Natural killer cell (primary cell): ENCODE measurements around the gene ZNF862. TPM values are rescaled to one million over a fixed set of nuclear protein-coding genes. Genes with fewer than 3 reads are reported as not detected.

Source experiments
- ATAC-seq, 3 donors: fragments of 150-1000 bp in 2 of 3; fragments of 200-7000 bp in 1 of 3; cut with Tn5 transposase; 1 replicate in 1 of 3; 2 replicates in 2 of 3; pipeline ENCODE4 v1.10.0; 2021; ENCODE audit warnings: mild to moderate bottlenecking in 2 of 3, moderate library complexity in 2 of 3
- DNase-seq, 2 donors: peaks; one replicate each; pipeline versions ENCODE4 v3.0.0 to v3.0.0-alpha.2; 2013 to 2021; ENCODE audit warnings: mixed read lengths in 1 of 2
- H3K27ac ChIP-seq: one replicate; pipeline ENCODE4 v1.5.1; 2013; ENCODE audit warnings: mild to moderate bottlenecking, low read length
- H3K27me3 ChIP-seq: one replicate; pipeline ENCODE4 v1.6.1; 2013; ENCODE audit warnings: low read length; ENCODE audit not compliant: control insufficient read depth, insufficient read depth
- H3K36me3 ChIP-seq: one replicate; pipeline ENCODE4 v1.6.1; 2013; ENCODE audit warnings: low read length; ENCODE audit not compliant: control insufficient read depth, insufficient read depth
- H3K4me1 ChIP-seq: one replicate; pipeline ENCODE4 v1.6.1; 2013; ENCODE audit warnings: low read length; ENCODE audit not compliant: control insufficient read depth, insufficient read depth
- H3K4me3 ChIP-seq: one replicate; pipeline ENCODE4 v1.5.1; 2013; ENCODE audit warnings: low read length
- H3K9me3 ChIP-seq: one replicate; pipeline ENCODE4 v1.6.1; 2013; ENCODE audit warnings: low read length; ENCODE audit not compliant: control insufficient read depth, insufficient read depth
- H3K27ac Mint-ChIP-seq, 2 donors: one replicate each; pipeline ENCODE4 v1.8.0; 2022; ENCODE audit warnings: mild to moderate bottlenecking in 2 of 2, mixed read lengths in 2 of 2, moderate library complexity in 1 of 2
- H3K27me3 Mint-ChIP-seq, 2 donors: one replicate each; pipeline ENCODE4 v1.8.0; 2022; ENCODE audit warnings: low read depth in 2 of 2, mixed read lengths in 2 of 2
- H3K36me3 Mint-ChIP-seq: one replicate; pipeline ENCODE4 v1.8.0; 2022; ENCODE audit warnings: mixed read lengths
- H3K4me1 Mint-ChIP-seq, 2 donors: one replicate each; pipeline ENCODE4 v1.8.0; 2022; ENCODE audit warnings: mixed read lengths in 2 of 2
- H3K4me3 Mint-ChIP-seq: one replicate; pipeline ENCODE4 v1.8.0; 2022; ENCODE audit warnings: mild to moderate bottlenecking, moderate library complexity, mixed read lengths
- H3K9me3 Mint-ChIP-seq, 2 donors: one replicate each; pipeline ENCODE4 v1.8.0; 2022; ENCODE audit warnings: mixed read lengths in 2 of 2
- CTCF ChIP-seq: fragments of 200-600 bp; IDR thresholded peaks from one replicate; pipeline ENCODE4 v1.8.0; 2022; ENCODE audit warnings: antibody characterized with exemption
- WGBS: methylation state at CpG from one replicate; pipeline ENCODE4 v1.1.7; 2013; ENCODE audit warnings: missing lambda C conversion rate; ENCODE audit not compliant: insufficient coverage; 5-methylcytosine and 5-hydroxymethylcytosine counted together
- intact Hi-C: fragments of 100-400 bp; cut with micrococcal nuclease; formaldehyde crosslinking; loops from one replicate; pipeline ENCODE4 v1.14.2; 2022
- total RNA-seq, 4 donors: library from RNA; stranded (reverse); fragments of 120-200 nt in 1 of 4; gene quantifications; one replicate each; pipeline versions ENCODE4 v1.2.3 to v1.2.4, GENCODE V29; 2013 to 2022

ZNF862 gene
- total RNA-seq, 3 donors from 2014 or later (not counting 1 experiment from before 2014, with no cell fraction given): 21.4 to 28.9 (median 21.7) TPM

GRCh38 chr7:149864751-149865150 lies 26.6 kb downstream of the ZNF862 start:
- peak overlapping the region; percentile 66 for H3K27ac ChIP-seq
- no peaks in the 10 kb centered on the region for H3K9me3 ChIP-seq
- Mint-ChIP-seq H3K4me3 (no peak overlapping the region), H3K27me3 (no peaks in the 10 kb centered on the region), H3K4me1 (peaks cover 17 to 23% of the 10 kb centered on the region in 2 donors), H3K9me3 (no peaks in the 10 kb centered on the region), H3K36me3 (no peaks in the 10 kb centered on the region), H3K27ac (peak overlapping the region in 1 of 2 donors; percentile 48)
- 91% methylated on average over 12 of the region's 12 CpGs for WGBS
- TF ChIP-seq CTCF: no peak
- no peak overlapping the region for H3K4me3 ChIP-seq
- intact Hi-C loops: no loop called here
- H3K27me3 ChIP-seq: no peaks in the 10 kb centered on the region
- peaks cover 7% of the 10 kb centered on the region for H3K36me3 ChIP-seq
- ATAC-seq: no peak
- H3K4me1 ChIP-seq: peaks cover 72% of the 10 kb centered on the region
- no peak for DNase-seq

GRCh38 chr7:149865437-149865836 lies 27.3 kb downstream of the ZNF862 start:
- Mint-ChIP-seq H3K36me3 (no peaks in the 10 kb centered on the region), H3K27ac (peak overlapping the region; percentile 11 to 63), H3K4me3 (no peak overlapping the region), H3K4me1 (peaks cover 24 to 30% of the 10 kb centered on the region in 2 donors), H3K27me3 (no peaks in the 10 kb centered on the region), H3K9me3 (no peaks in the 10 kb centered on the region)
- Histone ChIP-seq H3K36me3 (peaks cover 5% of the 10 kb centered on the region), H3K4me3 (no peak overlapping the region), H3K9me3 (no peaks in the 10 kb centered on the region), H3K27ac (peak overlapping the region; percentile 66), H3K27me3 (no peaks in the 10 kb centered on the region), H3K4me1 (peaks cover 78% of the 10 kb centered on the region)
- intact Hi-C loops: no loop called here
- 17% methylated on average over 7 of the region's 7 CpGs for WGBS
- ATAC-seq (peak; percentile 58 to 66 (median 59)), DNase-seq (peak in 1 of 2 donors; percentile 84)
- TF ChIP-seq CTCF: no peak

GRCh38 chr7:149866139-149866778 lies 28.1 kb downstream of the ZNF862 start:
- Histone ChIP-seq H3K4me1 (peaks cover 80% of the 10 kb centered on the region), H3K27ac (peak overlapping the region; percentile 31), H3K36me3 (no peaks in the 10 kb centered on the region), H3K4me3 (no peak overlapping the region), H3K27me3 (no peaks in the 10 kb centered on the region), H3K9me3 (no peaks in the 10 kb centered on the region)
- no peaks in the 10 kb centered on the region for H3K9me3 Mint-ChIP-seq
- no peaks in the 10 kb centered on the region for H3K36me3 Mint-ChIP-seq
- ATAC-seq: no peak
- no peak for TF ChIP-seq CTCF
- intact Hi-C loops: no loop called here
- H3K4me3 Mint-ChIP-seq: no peak overlapping the region
- no peak for DNase-seq
- H3K4me1 Mint-ChIP-seq: peaks cover 32 to 38% of the 10 kb centered on the region in 2 donors
- 84% methylated on average over 15 of the region's 16 CpGs for WGBS
- H3K27ac Mint-ChIP-seq: peak overlapping the region; percentile 11 to 63
- no peaks in the 10 kb centered on the region for H3K27me3 Mint-ChIP-seq
